ENCODE data around the gene RAB11B.
"Not testable (repeated sequence)": the region's sequence is repeated elsewhere in the genome, so short reads cannot be mapped to it uniquely, and the experiment has no call there.

The RAB11B gene

GRCh38 chr19:8421484-8422461 lies 31.6 kb downstream of the RAB11B start:
- H3K4me3 ChIP-seq (ENCODE audit: low read length), result no peak overlapping the region
- H3K36me3 ChIP-seq (ENCODE audit: insufficient read depth, low read length), result no peaks in the 10 kb centered on the region
- no peaks in the 10 kb centered on the region for H3K9me3 ChIP-seq (replicated peaks; ENCODE audit: low read length)
- no peak overlapping the region for H3K4me2 ChIP-seq (ENCODE audit: low read length)
- no peaks in the 10 kb centered on the region for H3K27me3 ChIP-seq (ENCODE audit: control insufficient read depth, insufficient read depth, low read length)
- peaks cover 17% of the 10 kb centered on the region for H3K4me1 ChIP-seq (ENCODE audit: control insufficient read depth, insufficient read depth, low read length)
- H3K9ac ChIP-seq (ENCODE audit: low read depth, low read length), result no peak overlapping the region

- peak overlapping the region; percentile 49 for H3K9ac ChIP-seq (ENCODE audit: low read depth, low read length)
- H3K4me3 ChIP-seq (ENCODE audit: low read length), result peak overlapping the region; percentile 7
- H3K9me3 ChIP-seq (replicated peaks; ENCODE audit: low read length), result no peaks in the 10 kb centered on the region
Measured at GRCh38 chr19:8423817-8424223, 33.7 kb downstream of the RAB11B start.

GRCh38 chr19:8425331-8425730 lies 35.2 kb downstream of the RAB11B start:
- H3K4me1 ChIP-seq (ENCODE audit: control insufficient read depth, insufficient read depth, low read length), result peaks cover 17% of the 10 kb centered on the region
- not testable (repeated sequence) for H3K27me3 ChIP-seq (ENCODE audit: control insufficient read depth, insufficient read depth, low read length); H3K9me3 ChIP-seq (replicated peaks; ENCODE audit: low read length); H3K4me3 ChIP-seq (ENCODE audit: low read length); H3K9ac ChIP-seq (ENCODE audit: low read depth, low read length); H3K4me2 ChIP-seq (ENCODE audit: low read length); H3K36me3 ChIP-seq (ENCODE audit: insufficient read depth, low read length)

More at GRCh38 chr19:8423817-8424223, 33.7 kb downstream of the RAB11B start:
- H3K4me2 ChIP-seq (ENCODE audit: low read length), result peak overlapping the region; percentile 71
- H3K27me3 ChIP-seq (ENCODE audit: control insufficient read depth, insufficient read depth, low read length), result no peaks in the 10 kb centered on the region
- H3K4me1 ChIP-seq (ENCODE audit: control insufficient read depth, insufficient read depth, low read length), result peaks cover 17% of the 10 kb centered on the region
- no peaks in the 10 kb centered on the region for H3K36me3 ChIP-seq (ENCODE audit: insufficient read depth, low read length)

DNA sequence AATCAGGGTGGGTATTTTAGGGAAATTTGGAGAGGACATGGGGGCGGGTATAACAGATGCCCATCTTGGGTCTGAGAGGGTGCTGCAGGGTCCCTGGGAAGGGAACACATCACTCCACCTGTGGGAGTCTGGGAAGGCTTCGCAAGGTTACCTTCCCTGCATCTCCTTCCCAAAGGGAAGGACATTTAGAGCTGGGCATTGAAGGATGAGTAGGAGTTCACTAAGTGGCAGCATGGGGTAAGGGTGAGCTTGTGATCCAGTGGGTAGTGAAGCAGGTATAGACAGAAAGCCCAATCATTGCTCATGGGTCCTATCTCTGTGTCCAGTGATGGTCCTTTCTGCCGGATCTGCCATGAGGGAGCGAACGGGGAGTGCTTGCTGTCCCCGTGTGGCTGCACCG lies 36.1 kb downstream of the RAB11B start:
- Histone ChIP-seq H3K27me3 (ENCODE audit: control insufficient read depth, insufficient read depth, low read length) (no peaks in the 10 kb centered on the region), H3K4me2 (ENCODE audit: low read length) (no peak overlapping the region), H3K4me3 (ENCODE audit: low read length) (no peak overlapping the region), H3K9me3 (replicated peaks; ENCODE audit: low read length) (no peaks in the 10 kb centered on the region), H3K36me3 (ENCODE audit: insufficient read depth, low read length) (no peaks in the 10 kb centered on the region), H3K9ac (ENCODE audit: low read depth, low read length) (no peak overlapping the region), H3K4me1 (ENCODE audit: control insufficient read depth, insufficient read depth, low read length) (peaks cover 17% of the 10 kb centered on the region)

GRCh38 chr19:8429044-8429443 lies 38.9 kb downstream of the RAB11B start:
- Histone ChIP-seq H3K4me1 (ENCODE audit: control insufficient read depth, insufficient read depth, low read length) (peaks cover 11% of the 10 kb centered on the region), H3K4me3 (ENCODE audit: low read length) (no peak overlapping the region), H3K4me2 (ENCODE audit: low read length) (no peak overlapping the region), H3K27me3 (ENCODE audit: control insufficient read depth, insufficient read depth, low read length) (no peaks in the 10 kb centered on the region), H3K9me3 (replicated peaks; ENCODE audit: low read length) (no peaks in the 10 kb centered on the region), H3K9ac (ENCODE audit: low read depth, low read length) (no peak overlapping the region), H3K36me3 (ENCODE audit: insufficient read depth, low read length) (no peaks in the 10 kb centered on the region)

GRCh38 chr19:8429826-8430225 lies 39.7 kb downstream of the RAB11B start:
- Histone ChIP-seq H3K9me3 (replicated peaks; ENCODE audit: low read length) (no peaks in the 10 kb centered on the region), H3K4me2 (ENCODE audit: low read length) (no peak overlapping the region), H3K4me1 (ENCODE audit: control insufficient read depth, insufficient read depth, low read length) (peaks cover 3% of the 10 kb centered on the region), H3K36me3 (ENCODE audit: insufficient read depth, low read length) (no peaks in the 10 kb centered on the region), H3K9ac (ENCODE audit: low read depth, low read length) (no peak overlapping the region), H3K27me3 (ENCODE audit: control insufficient read depth, insufficient read depth, low read length) (no peaks in the 10 kb centered on the region), H3K4me3 (ENCODE audit: low read length) (no peak overlapping the region)

- H3K9ac ChIP-seq (ENCODE audit: low read depth, low read length), result no peak overlapping the region
- H3K4me3 ChIP-seq (ENCODE audit: low read length), result no peak overlapping the region
- H3K4me1 ChIP-seq (ENCODE audit: control insufficient read depth, insufficient read depth, low read length), result peaks cover 3% of the 10 kb centered on the region
- H3K4me2 ChIP-seq (ENCODE audit: low read length), result no peak overlapping the region
- H3K9me3 ChIP-seq (replicated peaks; ENCODE audit: low read length), result no peaks in the 10 kb centered on the region
- H3K36me3 ChIP-seq (ENCODE audit: insufficient read depth, low read length), result no peaks in the 10 kb centered on the region
- H3K27me3 ChIP-seq (ENCODE audit: control insufficient read depth, insufficient read depth, low read length), result no peaks in the 10 kb centered on the region
Measured at GRCh38 chr19:8430650-8431049, 40.5 kb downstream of the RAB11B start.

GRCh38 chr19:8438236-8438635 lies 48.1 kb downstream of the RAB11B start:
- peaks cover 3% of the 10 kb centered on the region for H3K4me1 ChIP-seq (ENCODE audit: control insufficient read depth, insufficient read depth, low read length)
- no peak overlapping the region for H3K9ac ChIP-seq (ENCODE audit: low read depth, low read length)
- H3K36me3 ChIP-seq (ENCODE audit: insufficient read depth, low read length), result no peaks in the 10 kb centered on the region
- no peak overlapping the region for H3K4me2 ChIP-seq (ENCODE audit: low read length)
- H3K4me3 ChIP-seq (ENCODE audit: low read length), result no peak overlapping the region
- no peaks in the 10 kb centered on the region for H3K27me3 ChIP-seq (ENCODE audit: control insufficient read depth, insufficient read depth, low read length)
- H3K9me3 ChIP-seq (replicated peaks; ENCODE audit: low read length), result no peaks in the 10 kb centered on the region

DNA sequence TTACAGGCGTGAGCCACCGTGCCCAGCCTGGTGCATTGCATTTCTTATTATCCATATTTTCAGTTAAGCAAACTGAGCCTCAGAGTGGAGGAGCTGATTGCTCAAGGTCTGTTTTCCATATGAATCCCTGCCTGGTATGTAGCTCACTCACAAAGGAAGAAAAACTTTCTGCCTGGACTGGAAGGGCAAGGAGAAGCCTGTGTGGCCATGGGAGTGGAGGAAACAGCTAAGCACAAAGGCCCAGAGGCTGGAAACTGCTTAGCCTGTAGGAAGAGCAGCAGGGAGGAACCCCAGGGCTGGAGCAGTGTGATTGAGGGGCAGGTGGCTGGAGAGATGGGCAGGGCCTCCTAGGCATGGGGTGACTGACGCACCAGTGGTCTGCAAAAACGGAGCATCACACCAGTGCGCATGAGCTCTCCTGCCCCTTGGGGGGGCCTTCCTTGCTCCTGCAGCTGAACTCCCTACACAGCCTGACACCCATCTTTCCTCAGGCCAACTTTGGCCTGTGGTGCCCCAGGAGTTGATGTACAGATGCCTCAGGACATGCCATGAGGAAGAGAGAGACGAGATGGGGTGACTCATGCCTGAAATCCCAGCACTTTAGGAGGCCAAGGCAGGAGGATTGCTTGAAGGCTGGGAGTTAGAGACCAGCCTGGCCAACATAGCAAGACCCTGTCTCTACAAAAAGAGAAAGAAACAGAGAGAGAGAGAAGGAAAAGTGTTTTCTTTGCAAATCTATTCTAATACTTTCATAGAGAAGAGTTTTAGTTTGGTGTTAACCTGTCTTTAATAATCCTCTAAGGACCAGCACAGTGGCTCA lies 51.8 kb downstream of the RAB11B start:
- H3K9ac ChIP-seq (ENCODE audit: low read depth, low read length), result no peak overlapping the region
- H3K36me3 ChIP-seq (ENCODE audit: insufficient read depth, low read length), result peaks cover 11% of the 10 kb centered on the region
- H3K9me3 ChIP-seq (replicated peaks; ENCODE audit: low read length), result no peaks in the 10 kb centered on the region
- H3K4me1 ChIP-seq (ENCODE audit: control insufficient read depth, insufficient read depth, low read length), result peaks cover 11% of the 10 kb centered on the region
- H3K4me2 ChIP-seq (ENCODE audit: low read length), result no peak overlapping the region
- no peak overlapping the region for H3K4me3 ChIP-seq (ENCODE audit: low read length)
- no peaks in the 10 kb centered on the region for H3K27me3 ChIP-seq (ENCODE audit: control insufficient read depth, insufficient read depth, low read length)

DNA sequence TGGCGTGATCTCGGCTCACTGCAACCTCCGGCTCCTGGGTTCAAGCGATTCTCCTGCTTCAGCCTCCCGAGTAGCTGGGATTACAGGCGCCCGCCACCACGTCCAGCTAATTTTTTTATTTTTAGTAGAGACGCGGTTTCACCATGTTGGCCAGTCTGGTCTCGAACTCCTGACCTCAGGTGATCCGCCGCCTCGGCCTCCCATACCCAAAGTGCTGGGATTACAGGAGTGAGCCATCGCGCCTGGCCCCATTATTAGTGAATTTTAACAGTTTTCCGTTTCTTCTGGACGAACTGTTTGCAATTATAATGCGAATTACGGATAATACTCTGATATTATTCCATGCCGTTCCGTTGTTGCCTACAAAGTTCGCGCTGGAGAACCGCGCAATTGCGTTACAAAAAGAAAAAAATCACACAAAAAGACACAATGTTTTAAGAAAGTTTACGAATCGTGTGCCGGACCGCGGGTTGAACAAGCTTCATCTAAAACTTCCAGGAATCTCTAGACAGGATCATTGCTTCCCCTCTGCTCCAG lies 54.0 kb downstream of the RAB11B start:
- H3K4me1 ChIP-seq (ENCODE audit: control insufficient read depth, insufficient read depth, low read length), result peaks cover 24% of the 10 kb centered on the region
- peak overlapping the region; percentile 76 for H3K4me2 ChIP-seq (ENCODE audit: low read length)
- peaks cover 16% of the 10 kb centered on the region for H3K36me3 ChIP-seq (ENCODE audit: insufficient read depth, low read length)
- peak overlapping the region; percentile 95 for H3K4me3 ChIP-seq (ENCODE audit: low read length)
- H3K9me3 ChIP-seq (replicated peaks; ENCODE audit: low read length); H3K27me3 ChIP-seq (ENCODE audit: control insufficient read depth, insufficient read depth, low read length): not testable (repeated sequence)
- peak overlapping the region; percentile 100 for H3K9ac ChIP-seq (ENCODE audit: low read depth, low read length)
